Kidney (tissue), 14 donors: ENCODE data around the gene MYO10. TPM values are rescaled to one million over a fixed set of nuclear protein-coding genes. Genes with fewer than 3 reads are reported as not detected.
A peak's percentile ranks its signal among the peaks of the same experiment; 100 is the strongest.

ENCODE experiments used
- DNase-seq, 5 donors: peaks; one replicate each; pipeline ENCODE4 v3.0.0-alpha.2; 2013 to 2020
- FAIRE-seq: peaks from 2 replicates; lab custom pipeline; 2012; peaks lifted over from hg19 to GRCh38; lab: Jason Lieb, UNC
- H3K27ac ChIP-seq, 2 donors: one replicate each; pipeline ENCODE4 v1.7.0; 2013; ENCODE audit warnings: low read depth in 2 of 2, low read length in 2 of 2, inconsistent platforms in 1 of 2
- H3K27me3 ChIP-seq: one replicate; pipeline ENCODE4 v1.7.1; 2013; ENCODE audit warnings: low read length, inconsistent platforms; ENCODE audit not compliant: control insufficient read depth, insufficient read depth
- H3K36me3 ChIP-seq, 3 donors: one replicate each; pipeline versions ENCODE4 v1.7.0 to v1.7.1; 2013; ENCODE audit warnings: low read length in 3 of 3, control low read depth in 1 of 3, inconsistent platforms in 1 of 3; ENCODE audit not compliant: insufficient read depth in 3 of 3, control insufficient read depth in 2 of 3
- H3K4me1 ChIP-seq, 3 donors: one replicate each; pipeline versions ENCODE4 v1.7.0 to v1.7.1; 2013; ENCODE audit warnings: low read length in 3 of 3, inconsistent platforms in 1 of 3, low read depth in 1 of 3; ENCODE audit not compliant: control insufficient read depth in 2 of 3, insufficient read depth in 2 of 3
- H3K4me3 ChIP-seq, 3 donors: one replicate each; pipeline versions ENCODE4 v1.7.0 to v1.8.1; 2013; ENCODE audit warnings: low read length in 3 of 3, control low read depth in 1 of 3, inconsistent platforms in 1 of 3
- H3K9ac ChIP-seq, 3 donors: one replicate each; pipeline versions ENCODE4 v1.7.0 to v1.7.1; 2013; ENCODE audit warnings: low read length in 3 of 3, control low read depth in 1 of 3, inconsistent platforms in 1 of 3
- H3K9me3 ChIP-seq, 3 donors: one replicate each; pipeline versions ENCODE4 v1.7.0 to v1.7.1; 2013; ENCODE audit warnings: low read length in 3 of 3, control low read depth in 1 of 3, inconsistent platforms in 1 of 3; ENCODE audit not compliant: control insufficient read depth in 2 of 3, insufficient read depth in 1 of 3
- intact Hi-C: fragments of 100-400 bp; cut with DNase I; formaldehyde crosslinking; loops from one replicate; pipeline ENCODE4 v1.11.1; 2022
- polyA plus RNA-seq: library from polyadenylated mRNA; stranded (reverse); fragments of 350-450 nt; fragmentation: Illumina TruSeq; extraction: RNeasy Lipid Tissue Mini Kit (QIAGEN cat#74804); gene quantifications from one replicate; pipeline ENCODE4 v1.2.3, GENCODE V29; 2014; ENCODE audit warnings: low read depth, low replicate concordance; ENCODE audit not compliant: insufficient read depth
- total RNA-seq: library from RNA; stranded (reverse); fragmentation: NEBNext Ultra II Directional; extraction: Animal tissue kit (Norgen Biotek cat#: 25700); gene quantifications from one replicate; pipeline ENCODE4 v1.2.1, GENCODE V29; 2021
- TF ChIP-seq, protein P1 (sequence below): IDR thresholded peaks from 3 replicates; pipeline ENCODE4 v1.5.1; 2012; ENCODE audit warnings: mild to moderate bottlenecking, moderate library complexity, borderline replicate concordance; ENCODE audit not compliant: insufficient read depth; ENCODE audit errors: extremely low read depth
- donor health status: control.
- donor health status: control.
- donor health status: control.
- donor health status: control.
- donor health status: control.
- donor health status: DM: yes; HTN: yes; CAD: no.
- donor health status: Normal renal cell carcinoma (clear cell type).

The MYO10 gene
- total and polyA plus RNA-seq, 2 donors from 2014 or later, result 7.6 to 52.4 TPM

GRCh38 chr5:16615741-16616535, 320.1 kb downstream of the MYO10 start:
- Histone ChIP-seq H3K4me1 (peaks cover 0 to 8% (median 0%) of the 10 kb centered on the region in 3 donors), H3K27ac (peak overlapping the region in 1 of 2 donors; percentile 60), H3K9me3 (no peaks in the 10 kb centered on the region), H3K4me3 (peak overlapping the region; percentile 53 to 80 (median 66)), H3K27me3 (no peaks in the 10 kb centered on the region), H3K9ac (peak overlapping the region; percentile 48 to 73 (median 63)), H3K36me3 (no peaks in the 10 kb centered on the region)
- peak in 3 of 5 donors; percentile 44 to 59 (median 45) for DNase-seq
- intact Hi-C loops, result no loop called here
- no peak for FAIRE-seq
- TF ChIP-seq, protein P1, sequence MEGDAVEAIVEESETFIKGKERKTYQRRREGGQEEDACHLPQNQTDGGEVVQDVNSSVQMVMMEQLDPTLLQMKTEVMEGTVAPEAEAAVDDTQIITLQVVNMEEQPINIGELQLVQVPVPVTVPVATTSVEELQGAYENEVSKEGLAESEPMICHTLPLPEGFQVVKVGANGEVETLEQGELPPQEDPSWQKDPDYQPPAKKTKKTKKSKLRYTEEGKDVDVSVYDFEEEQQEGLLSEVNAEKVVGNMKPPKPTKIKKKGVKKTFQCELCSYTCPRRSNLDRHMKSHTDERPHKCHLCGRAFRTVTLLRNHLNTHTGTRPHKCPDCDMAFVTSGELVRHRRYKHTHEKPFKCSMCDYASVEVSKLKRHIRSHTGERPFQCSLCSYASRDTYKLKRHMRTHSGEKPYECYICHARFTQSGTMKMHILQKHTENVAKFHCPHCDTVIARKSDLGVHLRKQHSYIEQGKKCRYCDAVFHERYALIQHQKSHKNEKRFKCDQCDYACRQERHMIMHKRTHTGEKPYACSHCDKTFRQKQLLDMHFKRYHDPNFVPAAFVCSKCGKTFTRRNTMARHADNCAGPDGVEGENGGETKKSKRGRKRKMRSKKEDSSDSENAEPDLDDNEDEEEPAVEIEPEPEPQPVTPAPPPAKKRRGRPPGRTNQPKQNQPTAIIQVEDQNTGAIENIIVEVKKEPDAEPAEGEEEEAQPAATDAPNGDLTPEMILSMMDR, result no peak

GRCh38 chr5:16612007-16612406, 324.1 kb downstream of the MYO10 start:
- TF ChIP-seq, protein P1, result no peak
- peaks cover 0 to 6% (median 0%) of the 10 kb centered on the region in 3 donors for H3K4me1 ChIP-seq
- DNase-seq, result no peak
- no peaks in the 10 kb centered on the region for H3K9me3 ChIP-seq
- no peak overlapping the region for H3K4me3 ChIP-seq
- intact Hi-C loops, result no loop called here
- no peak overlapping the region for H3K9ac ChIP-seq
- H3K36me3 ChIP-seq, result no peaks in the 10 kb centered on the region
- no peaks in the 10 kb centered on the region for H3K27me3 ChIP-seq
- no peak for FAIRE-seq
- H3K27ac ChIP-seq, result no peak overlapping the region
